K562 (cell line): ENCODE data around the gene MAP3K20. TPM values are rescaled to one million over a fixed set of nuclear protein-coding genes. Genes with fewer than 3 reads are reported as not detected.

ENCODE experiments used
- ATAC-seq: fragments of 200-7000 bp; cut with Tn5 transposase; 3 replicates; pipeline ENCODE4 v1.9.1; 2020; ENCODE audit warnings: moderate library complexity
- BruUV-seq: library from RNA; stranded (reverse); fragments of 400-500 nt; replicated peaks from 2 replicates; lab custom pipeline; 2021; lab: Mats Ljungman, UMichigan
- CTCF ChIA-PET: fragments of 300-600 bp; formaldehyde crosslinking; extraction: SDS; loops from one replicate; lab custom pipeline; 2021; ENCODE audit warnings: low intra/inter-chr PET ratio; lab: Yijun Ruan, JAX
- POLR2A ChIA-PET: fragments of 300-600, 350-650 bp; sonication (Branson Sonifier 250); formaldehyde crosslinking; extraction: SDS; loops from one replicate; lab custom pipeline; 2021; ENCODE audit warnings: antibody characterized with exemption, inconsistent platforms; lab: Yijun Ruan, JAX
- DNase-seq, 4 experiments: peaks; one replicate each; pipeline versions ENCODE4 v3.0.0 to v3.0.0-alpha.2; 2011 to 2018; ENCODE audit warnings: low spot score in 3 of 4, mixed read lengths in 3 of 4; ENCODE audit errors: extremely low read depth in 1 of 4
- FAIRE-seq: peaks from 2 replicates; lab custom pipeline; 2011; peaks lifted over from hg19 to GRCh38; lab: Jason Lieb, UNC
- H2AFZ ChIP-seq: 2 replicates; pipeline ENCODE4 v1.6.0; 2011; ENCODE audit warnings: low read depth, low read length, control low read depth, inconsistent platforms
- H3K27ac ChIP-seq: fragments of 200-600 bp; 3 replicates; pipeline ENCODE4 v1.8.0; 2011; ENCODE audit warnings: low read depth, mild to moderate bottlenecking, control low read depth, inconsistent platforms, low read length, moderate library complexity, mixed read lengths; ENCODE audit errors: extremely low read depth
- H3K27me3 ChIP-seq, 2 experiments: fragments of 300-600 bp in 1 of 2; 2 replicates in 1 of 2; 3 replicates in 1 of 2; pipeline versions ENCODE4 v1.6.0 to v1.8.0; 2011; ENCODE audit warnings: inconsistent platforms in 2 of 2, low read length in 2 of 2, mild to moderate bottlenecking in 1 of 2, mixed read lengths in 1 of 2, moderate library complexity in 1 of 2; ENCODE audit not compliant: control insufficient read depth in 2 of 2, insufficient read depth in 2 of 2
- H3K36me3 ChIP-seq: fragments of 300-600 bp; 3 replicates; pipeline ENCODE4 v1.8.0; 2011; ENCODE audit warnings: mild to moderate bottlenecking, low read length, inconsistent platforms; ENCODE audit not compliant: control insufficient read depth, insufficient read depth
- H3K4me1 ChIP-seq, 2 experiments: fragments of 200-600 bp in 1 of 2; replicated peaks in 1 of 2; 2 replicates in 1 of 2; 3 replicates in 1 of 2; pipeline versions ENCODE4 v1.5.1 to v1.8.0; 2011; ENCODE audit warnings: inconsistent platforms in 2 of 2, low read length in 2 of 2, mild to moderate bottlenecking in 1 of 2, mixed read lengths in 1 of 2, moderate library complexity in 1 of 2; ENCODE audit not compliant: control insufficient read depth in 2 of 2, insufficient read depth in 2 of 2
- H3K4me2 ChIP-seq: 2 replicates; pipeline ENCODE4 v1.6.1; 2011; ENCODE audit warnings: low read length, control low read depth, inconsistent platforms, mixed read lengths; ENCODE audit not compliant: insufficient read depth
- H3K4me3 ChIP-seq: fragments of 200-600 bp; sonication (generic), shearing (Covaris generic); 2 replicates; pipeline ENCODE4 v1.5.1; 2016; ENCODE audit warnings: control low read depth, inconsistent platforms
- H3K79me2 ChIP-seq: fragments of 200-600 bp; 3 replicates; pipeline ENCODE4 v1.8.0; 2011; ENCODE audit warnings: low read length, inconsistent platforms; ENCODE audit not compliant: control insufficient read depth, insufficient read depth
- H3K9ac ChIP-seq, 2 experiments: 2 replicates each; pipeline versions ENCODE4 v1.6.0 to v1.6.1; 2011; ENCODE audit warnings: low read depth in 2 of 2, low read length in 2 of 2, control low read depth in 1 of 2, inconsistent platforms in 1 of 2, mild to moderate bottlenecking in 1 of 2, mixed read lengths in 1 of 2; ENCODE audit not compliant: insufficient read depth in 1 of 2
- H3K9me1 ChIP-seq: one replicate; pipeline ENCODE4 v1.6.0; 2011; ENCODE audit warnings: inconsistent platforms, mild to moderate bottlenecking, low read length, moderate library complexity; ENCODE audit not compliant: control insufficient read depth, insufficient read depth
- H3K9me3 ChIP-seq: replicated peaks from 2 replicates; pipeline ENCODE4 v1.5.1; 2011; ENCODE audit warnings: low read depth, low read length, inconsistent platforms; ENCODE audit not compliant: control insufficient read depth, insufficient read depth
- H4K20me1 ChIP-seq: replicated peaks from 2 replicates; pipeline ENCODE4 v1.6.1; 2011; ENCODE audit warnings: low read length, inconsistent platforms, mixed read lengths; ENCODE audit not compliant: control insufficient read depth, insufficient read depth
- MITF ChIP-seq: IDR thresholded peaks from 2 replicates; pipeline ENCODE4 v1.6.1; 2014; ENCODE audit warnings: antibody characterized with exemption
- RFX1 ChIP-seq: fragments of 450-650 bp; IDR thresholded peaks from 2 replicates; pipeline ENCODE4 v1.6.1; 2016; ENCODE audit warnings: mild to moderate bottlenecking, moderate library complexity
- WGBS: fragments of 100-300 bp; shearing (Covaris generic); methylation state at CpG from one replicate; pipeline ENCODE4 v1.1.6; 2016; ENCODE audit warnings: low coverage, mixed read lengths; ENCODE audit not compliant: insufficient coverage; ENCODE audit errors: missing lambda C conversion rate; 5-methylcytosine and 5-hydroxymethylcytosine counted together
- in situ Hi-C: fragments of 300-500 bp; cut with MboI; formaldehyde crosslinking; loops from 4 replicates; pipeline ENCODE4 v1.15.0; 2018; ENCODE audit warnings: inconsistent platforms, mixed read lengths
- intact Hi-C: fragments of 100-400 bp; cut with micrococcal nuclease; formaldehyde crosslinking; loops from 2 replicates; pipeline ENCODE4 v1.14.2; 2022
- polyA plus RNA-seq, 8 experiments: library from polyadenylated mRNA; depleted of rRNA in 4 of 8; stranded (reverse) in 5 of 8; unstranded in 3 of 8; fragments of >200 nt; fragmentation: Nextera tagmentation in 2 of 8; fragmentation: Illumina TruSeq in 1 of 8; extraction: Ambion mirVana in 2 of 8; extraction: Trizol in 1 of 8; gene quantifications; 2 replicates each; pipeline versions ENCODE4 v1.2.1 to v1.2.3, GENCODE V29; 2011 to 2014; ENCODE audit warnings: inconsistent platforms in 1 of 8, missing spikeins in 1 of 8
- total RNA-seq, 7 experiments: library from RNA; depleted of rRNA in 6 of 7; stranded (reverse); fragments of >200 nt in 6 of 7; fragmentation: Illumina TruSeq in 2 of 7; extraction: Trizol in 2 of 7; gene quantifications; 2 replicates each; pipeline versions ENCODE4 v1.2.1 to v1.2.3, GENCODE V29; 2011 to 2021; ENCODE audit warnings: low replicate concordance in 1 of 7

MAP3K20 gene
- total and polyA plus RNA-seq, 9 of the 15 experiments (the other 6 are each of a cell fraction or from before 2014, with no cell fraction given): 9.8 to 34.2 (median 27.3) TPM

GRCh38 chr2:173130496-173131465 lies 55.1 kb downstream of the MAP3K20 start:
- peaks cover 4% of the 10 kb centered on the region for H3K9me1 ChIP-seq
- H3K27ac ChIP-seq: no peak overlapping the region
- peaks cover 9% of the 10 kb centered on the region; the same call in 2 of the 3 replicates for H3K36me3 ChIP-seq
- H3K9me3 ChIP-seq: no peaks in the 10 kb centered on the region
- peaks cover 4% of the 10 kb centered on the region for H3K79me2 ChIP-seq
- WGBS: 55% methylated on average over 6 of the region's 6 CpGs
- no TSS peak for BruUV-seq
- H3K27me3 ChIP-seq: no peaks in the 10 kb centered on the region
- intact Hi-C loops: no loop called here
- in situ Hi-C loops: no loop called here
- FAIRE-seq (no peak), DNase-seq (no peak), ATAC-seq (no peak)
- no peak overlapping the region for H3K9ac ChIP-seq
- CTCF ChIA-PET: no interaction called here
- H4K20me1 ChIP-seq: no peaks in the 10 kb centered on the region
- no peak for TF ChIP-seq MITF
- peak; percentile 73 for TF ChIP-seq RFX1
- POLR2A ChIA-PET: interaction anchor here (0.6 to 1.0 kb wide), 3 partner anchors 21 to 87 kb away, joined by 3 to 4 read pairs (median 4); no protein-coding TSS in a partner anchor
- H3K4me1 ChIP-seq: no peaks in the 10 kb centered on the region
- no peak overlapping the region for H2AFZ ChIP-seq
- H3K4me2 ChIP-seq: no peak overlapping the region
- H3K4me3 ChIP-seq: no peak overlapping the region
